Measurements from ENCODE around the gene FREM2. TPM values are rescaled to one million over a fixed set of nuclear protein-coding genes. Genes with fewer than 3 reads are reported as not detected.

Gene FREM2
- total RNA-seq, 1 experiment from 2014 or later: 3.8 TPM

DNA sequence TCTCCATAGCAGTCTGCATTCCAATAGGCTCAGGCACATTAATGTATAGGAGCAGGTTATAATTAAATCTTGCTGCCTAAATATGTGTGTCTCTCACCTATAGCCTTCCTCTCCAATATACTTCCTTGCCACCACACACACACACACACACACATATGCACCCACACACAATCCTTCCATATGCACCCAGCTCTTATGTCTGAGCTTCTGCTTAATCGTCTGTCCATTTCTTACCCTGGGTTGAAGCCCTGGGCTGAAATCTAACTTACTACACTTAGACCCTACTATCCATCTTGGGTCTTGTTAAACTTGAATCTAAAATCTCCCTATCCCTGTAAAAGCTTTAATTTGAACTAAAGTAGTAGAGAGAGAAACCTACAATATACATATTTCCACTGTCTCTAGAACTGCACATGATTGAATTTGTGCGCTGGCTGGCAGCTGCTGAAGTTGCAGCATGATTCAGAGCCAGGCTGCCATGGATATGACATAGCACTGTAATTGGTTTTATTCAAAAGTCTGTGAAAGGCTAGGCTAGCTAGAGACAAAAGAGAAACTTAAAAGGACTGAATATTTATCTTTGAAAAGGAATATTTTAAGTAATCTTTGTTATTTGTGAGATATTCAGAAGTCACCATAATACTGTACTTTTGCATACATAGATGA, 25.7 kb upstream of the FREM2 start:
- peak; percentile 68 for DNase-seq (ENCODE audit: low spot score)

DNA sequence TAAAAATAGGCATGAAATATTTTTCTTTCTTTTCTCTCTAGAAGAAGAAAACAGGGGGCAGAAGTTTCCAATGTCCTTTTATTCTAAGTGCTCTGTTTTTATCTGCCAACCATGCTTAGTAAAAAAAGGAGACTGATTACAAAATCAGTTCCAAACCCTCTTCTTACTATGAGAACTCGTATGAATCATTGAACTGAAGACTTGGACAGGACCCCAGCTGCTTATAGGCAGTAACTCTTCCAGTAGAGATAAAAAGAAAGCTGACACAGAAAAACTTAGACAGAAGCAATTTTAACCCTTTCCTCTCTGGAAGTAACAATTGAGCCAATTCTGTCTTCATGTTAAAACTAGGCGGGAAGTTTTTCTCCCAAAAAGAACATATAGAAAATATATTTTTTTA, 24.5 kb upstream of the FREM2 start:
- ChIA-PET POLR2A (ENCODE audit: low non-redundant PET) (no interaction called here), CTCF (no interaction called here)
- Histone ChIP-seq H3K27me3 (replicated peaks; ENCODE audit: insufficient read depth, low read depth, low read length, poor library complexity) (no peaks in the 10 kb centered on the region), H3K9me3 (ENCODE audit: low read depth, low read length, poor library complexity, severe bottlenecking) (no peaks in the 10 kb centered on the region), H3K36me3 (ENCODE audit: insufficient read depth, low read length, poor library complexity, severe bottlenecking) (no peaks in the 10 kb centered on the region), H3K4me1 (ENCODE audit: insufficient read depth, low read length, poor library complexity, severe bottlenecking) (peaks cover 77% of the 10 kb centered on the region), H3K4me3 (ENCODE audit: low read depth, low read length, poor library complexity, severe bottlenecking) (no peak overlapping the region), H3K27ac (ENCODE audit: low read depth, low read length, poor library complexity, severe bottlenecking) (peak overlapping the region; percentile 49)
- intact Hi-C loops (cut with micrococcal nuclease; ENCODE audit: unreplicated experiment): loop anchor here (10.0 kb wide), 1 partner anchor 372 kb away; the partner anchor contains the start of genes NHLRC3 and PROSER1
- BruUV-seq (replicated peaks): no TSS peak
- peak; percentile 96 for DNase-seq (ENCODE audit: low spot score)
- TF ChIP-seq, protein P1, sequence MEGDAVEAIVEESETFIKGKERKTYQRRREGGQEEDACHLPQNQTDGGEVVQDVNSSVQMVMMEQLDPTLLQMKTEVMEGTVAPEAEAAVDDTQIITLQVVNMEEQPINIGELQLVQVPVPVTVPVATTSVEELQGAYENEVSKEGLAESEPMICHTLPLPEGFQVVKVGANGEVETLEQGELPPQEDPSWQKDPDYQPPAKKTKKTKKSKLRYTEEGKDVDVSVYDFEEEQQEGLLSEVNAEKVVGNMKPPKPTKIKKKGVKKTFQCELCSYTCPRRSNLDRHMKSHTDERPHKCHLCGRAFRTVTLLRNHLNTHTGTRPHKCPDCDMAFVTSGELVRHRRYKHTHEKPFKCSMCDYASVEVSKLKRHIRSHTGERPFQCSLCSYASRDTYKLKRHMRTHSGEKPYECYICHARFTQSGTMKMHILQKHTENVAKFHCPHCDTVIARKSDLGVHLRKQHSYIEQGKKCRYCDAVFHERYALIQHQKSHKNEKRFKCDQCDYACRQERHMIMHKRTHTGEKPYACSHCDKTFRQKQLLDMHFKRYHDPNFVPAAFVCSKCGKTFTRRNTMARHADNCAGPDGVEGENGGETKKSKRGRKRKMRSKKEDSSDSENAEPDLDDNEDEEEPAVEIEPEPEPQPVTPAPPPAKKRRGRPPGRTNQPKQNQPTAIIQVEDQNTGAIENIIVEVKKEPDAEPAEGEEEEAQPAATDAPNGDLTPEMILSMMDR (conservative IDR thresholded peaks at IDR 0.05; ENCODE audit: low read depth, low read length): no peak
- TF ChIP-seq EZH2 (IDR thresholded peaks at IDR 0.05; ENCODE audit: borderline replicate concordance, low read depth, low read length, poor library complexity, severe bottlenecking): no peak

More for the DNA sequence above, 25.7 kb upstream of the FREM2 start:
- H3K27me3 ChIP-seq (replicated peaks; ENCODE audit: insufficient read depth, low read depth, low read length, poor library complexity): no peaks in the 10 kb centered on the region
- ChIA-PET POLR2A (ENCODE audit: low non-redundant PET) (no interaction called here), CTCF (interaction anchor here (1.2 kb wide), 1 partner anchor 25 kb away, joined by 3 read pairs; no protein-coding TSS in a partner anchor)
- peak overlapping the region; percentile 17 for H3K27ac ChIP-seq (ENCODE audit: low read depth, low read length, poor library complexity, severe bottlenecking)
- peaks cover 78% of the 10 kb centered on the region for H3K4me1 ChIP-seq (ENCODE audit: insufficient read depth, low read length, poor library complexity, severe bottlenecking)
- no peak for TF ChIP-seq EZH2 (IDR thresholded peaks at IDR 0.05; ENCODE audit: borderline replicate concordance, low read depth, low read length, poor library complexity, severe bottlenecking)
- TF ChIP-seq, protein P1 (conservative IDR thresholded peaks at IDR 0.05; ENCODE audit: low read depth, low read length): no peak
- H3K36me3 ChIP-seq (ENCODE audit: insufficient read depth, low read length, poor library complexity, severe bottlenecking): no peaks in the 10 kb centered on the region
- H3K4me3 ChIP-seq (ENCODE audit: low read depth, low read length, poor library complexity, severe bottlenecking): no peak overlapping the region
- intact Hi-C loops (cut with micrococcal nuclease; ENCODE audit: unreplicated experiment): loop anchor here (10.0 kb wide), 1 partner anchor 374 kb away; the partner anchor contains the start of genes NHLRC3 and PROSER1
- H3K9me3 ChIP-seq (ENCODE audit: low read depth, low read length, poor library complexity, severe bottlenecking): no peaks in the 10 kb centered on the region
- no TSS peak for BruUV-seq (replicated peaks)

DNA sequence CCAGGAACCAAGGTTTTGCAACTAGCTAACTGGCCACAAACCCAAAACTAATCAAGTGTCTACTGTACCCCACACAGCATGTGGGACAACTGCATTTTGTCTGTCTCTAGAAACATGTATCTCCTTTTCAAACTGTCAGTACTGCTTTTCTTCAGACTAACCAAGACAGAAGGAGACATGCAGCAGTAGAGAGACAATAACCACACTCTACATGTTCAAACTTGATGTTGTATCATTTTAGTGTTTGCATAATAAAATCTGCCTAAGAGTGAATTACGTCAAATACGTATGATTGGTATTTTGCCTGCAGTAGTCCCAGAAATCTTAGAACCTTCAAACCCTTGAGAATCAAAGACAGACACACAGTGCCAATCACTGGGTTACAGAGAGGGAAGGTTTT, 22.0 kb upstream of the FREM2 start:
- ChIA-PET POLR2A (ENCODE audit: low non-redundant PET) (no interaction called here), CTCF (no interaction called here)
- DNase-seq (ENCODE audit: low spot score): no peak
- BruUV-seq (replicated peaks): no TSS peak
- H3K4me3 ChIP-seq (ENCODE audit: low read depth, low read length, poor library complexity, severe bottlenecking): no peak overlapping the region
- H3K27ac ChIP-seq (ENCODE audit: low read depth, low read length, poor library complexity, severe bottlenecking): no peak overlapping the region
- intact Hi-C loops (cut with micrococcal nuclease; ENCODE audit: unreplicated experiment): loop anchor here (10.0 kb wide), 1 partner anchor 370 kb away; the partner anchor contains the start of genes NHLRC3 and PROSER1
- H3K36me3 ChIP-seq (ENCODE audit: insufficient read depth, low read length, poor library complexity, severe bottlenecking): no peaks in the 10 kb centered on the region
- no peaks in the 10 kb centered on the region for H3K27me3 ChIP-seq (replicated peaks; ENCODE audit: insufficient read depth, low read depth, low read length, poor library complexity)
- H3K9me3 ChIP-seq (ENCODE audit: low read depth, low read length, poor library complexity, severe bottlenecking): no peaks in the 10 kb centered on the region
- H3K4me1 ChIP-seq (ENCODE audit: insufficient read depth, low read length, poor library complexity, severe bottlenecking): peaks cover 94% of the 10 kb centered on the region
- TF ChIP-seq, protein P1 (conservative IDR thresholded peaks at IDR 0.05; ENCODE audit: low read depth, low read length): no peak
- TF ChIP-seq EZH2 (IDR thresholded peaks at IDR 0.05; ENCODE audit: borderline replicate concordance, low read depth, low read length, poor library complexity, severe bottlenecking): no peak
